HepG2 (cell line): ENCODE results near the gene FUT6.

ENCODE experiments used
- BORCS8-MEF2B ChIP-seq: sonication (generic); formaldehyde crosslinking; IDR thresholded peaks from 2 replicates; pipeline ENCODE4 v1.8.0; 2022; ENCODE audit warnings: mild to moderate bottlenecking, missing genetic modification reagents
- ELF1 ChIP-seq: sonication (generic); formaldehyde crosslinking; IDR thresholded peaks from 2 replicates; pipeline ENCODE4 v1.4.0; 2020; ENCODE audit warnings: missing genetic modification reagents
- FOXK2 ChIP-seq: fragments of 450-650 bp; IDR thresholded peaks from 2 replicates; pipeline ENCODE4 v1.6.1; 2016
- NFE2L1 ChIP-seq: sonication (generic); formaldehyde crosslinking; IDR thresholded peaks from 2 replicates; pipeline ENCODE4 v1.4.0; 2020; ENCODE audit warnings: missing genetic modification reagents, mild to moderate bottlenecking, borderline replicate concordance
- PHF21A ChIP-seq: sonication (generic); formaldehyde crosslinking; IDR thresholded peaks from 2 replicates; pipeline ENCODE4 v1.5.0; 2020; ENCODE audit warnings: mild to moderate bottlenecking, missing genetic modification reagents
- POLR2AphosphoS5 ChIP-seq: IDR thresholded peaks from 2 replicates; pipeline ENCODE4 v1.6.1; 2012; ENCODE audit warnings: low read depth, low read length
- RERE ChIP-seq: IDR thresholded peaks from 2 replicates; pipeline ENCODE4 v1.6.1; 2016; ENCODE audit warnings: low read depth, missing genetic modification reagents, missing compliant biosample characterization
- SP1 ChIP-seq, 2 experiments: fragments of 450-650 bp in 1 of 2; sonication (generic) in 1 of 2; formaldehyde crosslinking in 1 of 2; IDR thresholded peaks; 2 replicates each; pipeline versions ENCODE4 v1.4.0 to v1.6.1; 2016 to 2020; ENCODE audit warnings: missing genetic modification reagents in 1 of 2
- SRSF4 ChIP-seq: fragments of 200-400 bp; formaldehyde crosslinking; IDR thresholded peaks from one replicate; pipeline ENCODE4 v1.6.1; 2018; ENCODE audit warnings: mild to moderate bottlenecking, low read depth, low read length, moderate library complexity; ENCODE audit not compliant: poor library complexity, severe bottlenecking
- ZEB1 ChIP-seq: IDR thresholded peaks from 2 replicates; pipeline ENCODE4 v1.6.1; 2012; ENCODE audit warnings: mild to moderate bottlenecking, low read depth, inconsistent platforms; ENCODE audit not compliant: insufficient replicate concordance
- ZNF205 ChIP-seq: IDR thresholded peaks from 2 replicates; pipeline ENCODE4 v1.6.1; 2018; ENCODE audit warnings: missing biosample characterization, missing genetic modification reagents
- TF ChIP-seq, protein P1 (sequence below), 2 experiments: fragments of 450-650 bp in 1 of 2; sonication (generic) in 1 of 2; formaldehyde crosslinking in 1 of 2; IDR thresholded peaks; 2 replicates each; pipeline versions ENCODE4 v1.6.1 to v1.8.0; 2016 to 2022; ENCODE audit warnings: antibody characterized with exemption in 1 of 2, mild to moderate bottlenecking in 1 of 2, missing genetic modification reagents in 1 of 2
- TF ChIP-seq, protein P2 (sequence below): sonication (generic); formaldehyde crosslinking; IDR thresholded peaks from 2 replicates; pipeline ENCODE4 v1.5.1; 2020; ENCODE audit warnings: missing genetic modification reagents, mild to moderate bottlenecking, borderline replicate concordance

GRCh38 chr19:5864013-5864720 lies 24.7 kb upstream of the FUT6 start:
- TF ChIP-seq, protein P1, sequence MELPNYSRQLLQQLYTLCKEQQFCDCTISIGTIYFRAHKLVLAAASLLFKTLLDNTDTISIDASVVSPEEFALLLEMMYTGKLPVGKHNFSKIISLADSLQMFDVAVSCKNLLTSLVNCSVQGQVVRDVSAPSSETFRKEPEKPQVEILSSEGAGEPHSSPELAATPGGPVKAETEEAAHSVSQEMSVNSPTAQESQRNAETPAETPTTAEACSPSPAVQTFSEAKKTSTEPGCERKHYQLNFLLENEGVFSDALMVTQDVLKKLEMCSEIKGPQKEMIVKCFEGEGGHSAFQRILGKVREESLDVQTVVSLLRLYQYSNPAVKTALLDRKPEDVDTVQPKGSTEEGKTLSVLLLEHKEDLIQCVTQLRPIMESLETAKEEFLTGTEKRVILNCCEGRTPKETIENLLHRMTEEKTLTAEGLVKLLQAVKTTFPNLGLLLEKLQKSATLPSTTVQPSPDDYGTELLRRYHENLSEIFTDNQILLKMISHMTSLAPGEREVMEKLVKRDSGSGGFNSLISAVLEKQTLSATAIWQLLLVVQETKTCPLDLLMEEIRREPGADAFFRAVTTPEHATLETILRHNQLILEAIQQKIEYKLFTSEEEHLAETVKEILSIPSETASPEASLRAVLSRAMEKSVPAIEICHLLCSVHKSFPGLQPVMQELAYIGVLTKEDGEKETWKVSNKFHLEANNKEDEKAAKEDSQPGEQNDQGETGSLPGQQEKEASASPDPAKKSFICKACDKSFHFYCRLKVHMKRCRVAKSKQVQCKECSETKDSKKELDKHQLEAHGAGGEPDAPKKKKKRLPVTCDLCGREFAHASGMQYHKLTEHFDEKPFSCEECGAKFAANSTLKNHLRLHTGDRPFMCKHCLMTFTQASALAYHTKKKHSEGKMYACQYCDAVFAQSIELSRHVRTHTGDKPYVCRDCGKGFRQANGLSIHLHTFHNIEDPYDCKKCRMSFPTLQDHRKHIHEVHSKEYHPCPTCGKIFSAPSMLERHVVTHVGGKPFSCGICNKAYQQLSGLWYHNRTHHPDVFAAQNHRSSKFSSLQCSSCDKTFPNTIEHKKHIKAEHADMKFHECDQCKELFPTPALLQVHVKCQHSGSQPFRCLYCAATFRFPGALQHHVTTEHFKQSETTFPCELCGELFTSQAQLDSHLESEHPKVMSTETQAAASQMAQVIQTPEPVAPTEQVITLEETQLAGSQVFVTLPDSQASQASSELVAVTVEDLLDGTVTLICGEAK (IDR thresholded peaks at IDR 0.05): no peak
- TF ChIP-seq, protein P1 (CRISPR knock-in tag; IDR thresholded peaks at IDR 0.05): no peak
- no peak for TF ChIP-seq SRSF4
- TF ChIP-seq SP1 (IDR thresholded peaks at IDR 0.05): no peak
- no peak for TF ChIP-seq SP1 (CRISPR knock-in tag; IDR thresholded peaks at IDR 0.05)
- no peak for TF ChIP-seq FOXK2
- TF ChIP-seq, protein P2, sequence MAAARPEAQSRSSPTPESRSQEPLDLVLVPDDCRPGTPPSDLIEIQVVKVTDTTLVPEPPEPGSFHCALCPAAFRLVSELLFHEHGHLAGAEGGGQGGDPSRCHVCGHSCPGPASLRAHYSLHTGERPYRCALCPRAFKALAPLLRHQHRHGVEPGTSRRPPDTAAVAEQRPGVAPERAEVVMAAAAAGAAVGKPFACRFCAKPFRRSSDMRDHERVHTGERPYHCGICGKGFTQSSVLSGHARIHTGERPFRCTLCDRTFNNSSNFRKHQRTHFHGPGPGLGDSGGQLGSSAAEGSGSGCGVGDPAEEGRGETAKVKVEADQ: no peak
- no peak for TF ChIP-seq PHF21A
- no peak for TF ChIP-seq BORCS8-MEF2B (CRISPR knock-in tag)
- TF ChIP-seq NFE2L1 (CRISPR knock-in tag): no peak
- no peak for TF ChIP-seq POLR2AphosphoS5
- TF ChIP-seq RERE (CRISPR knock-in tag): no peak
- no peak for TF ChIP-seq ZNF205 (CRISPR knock-in tag)
- no peak for TF ChIP-seq ZEB1
- no peak for TF ChIP-seq ELF1 (CRISPR knock-in tag)
